ENCODE measurements around the gene LMOD2.

Gene LMOD2

DNA sequence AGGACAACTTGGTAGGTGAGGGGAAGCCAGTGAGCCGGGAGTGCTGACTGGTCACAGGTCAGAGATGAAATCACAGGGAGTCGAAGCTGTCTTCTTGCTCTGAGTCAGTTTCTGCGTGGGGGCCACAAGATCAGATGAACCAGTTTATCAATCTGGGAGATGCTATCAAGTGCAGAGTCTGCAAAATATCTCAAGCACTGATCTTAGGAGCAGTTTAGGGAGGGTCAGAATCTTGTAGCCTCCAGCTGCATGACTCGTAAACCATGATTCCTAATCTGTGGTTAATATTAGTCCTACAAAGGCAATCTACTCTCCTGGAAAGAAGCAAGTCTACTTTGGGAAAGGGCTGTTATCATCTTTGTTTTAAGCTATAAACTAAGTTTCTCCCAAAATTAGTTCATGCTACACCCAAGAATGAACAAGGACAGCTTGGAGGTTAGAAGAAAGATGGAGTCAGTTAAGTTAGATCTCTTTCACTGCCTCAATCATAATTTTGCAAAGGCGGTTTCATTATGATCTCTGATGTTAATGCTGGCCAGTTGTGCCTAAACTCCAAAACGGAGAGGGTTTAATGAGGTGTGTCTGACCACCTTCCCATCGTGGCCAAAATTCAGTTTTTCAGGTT is 8.4 kb upstream of the LMOD2 start:
- no peak overlapping the region for H3K4me3 ChIP-seq (replicated peaks in 1 of 2; ENCODE audit: low read depth in 2 of 2, low read length in 2 of 2)
- no peak for DNase-seq (ENCODE audit: low read depth in 2 of 2)
- no peak for TF ChIP-seq CTCF (IDR thresholded peaks at IDR 0.05; ENCODE audit: low read depth, low read length)

DNA sequence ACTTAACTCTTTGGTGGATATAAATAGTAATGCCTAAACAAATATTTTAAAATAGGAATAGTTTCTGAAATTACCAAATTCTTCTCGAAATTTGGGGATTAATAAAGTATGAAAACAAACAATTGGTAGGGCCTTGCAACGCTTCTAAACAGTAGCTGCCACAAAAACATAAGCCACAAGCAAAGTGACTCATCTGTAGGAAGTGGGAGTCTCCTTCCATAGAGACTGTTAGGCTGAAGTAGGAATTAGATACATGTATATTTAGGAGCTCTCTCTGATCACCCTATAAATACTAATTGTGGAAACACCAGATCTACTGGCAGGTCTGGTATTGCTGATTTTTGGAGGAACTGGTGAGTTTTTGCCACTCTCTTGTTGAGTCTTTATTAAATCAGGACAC is 5.7 kb upstream of the LMOD2 start:
- no peak overlapping the region for H3K4me3 ChIP-seq (replicated peaks in 1 of 2; ENCODE audit: low read depth in 2 of 2, low read length in 2 of 2)
- no peak for TF ChIP-seq CTCF (IDR thresholded peaks at IDR 0.05; ENCODE audit: low read depth, low read length)
- DNase-seq (ENCODE audit: low read depth in 2 of 2), result peak; percentile 50 to 63

- no peak overlapping the region for H3K4me3 ChIP-seq (replicated peaks in 1 of 2; ENCODE audit: low read depth in 2 of 2, low read length in 2 of 2)
- no peak for TF ChIP-seq CTCF (IDR thresholded peaks at IDR 0.05; ENCODE audit: low read depth, low read length)
- no peak for DNase-seq (ENCODE audit: low read depth in 2 of 2)
Observed at GRCh38 chr7:123650595-123650994, 5.1 kb upstream of the LMOD2 start.

- TF ChIP-seq CTCF (IDR thresholded peaks at IDR 0.05; ENCODE audit: low read depth, low read length), result no peak
- DNase-seq (ENCODE audit: low read depth in 2 of 2), result no peak
- no peak overlapping the region for H3K4me3 ChIP-seq (replicated peaks in 1 of 2; ENCODE audit: low read depth in 2 of 2, low read length in 2 of 2)
Observed at GRCh38 chr7:123652406-123652805, 3.3 kb upstream of the LMOD2 start.

DNA sequence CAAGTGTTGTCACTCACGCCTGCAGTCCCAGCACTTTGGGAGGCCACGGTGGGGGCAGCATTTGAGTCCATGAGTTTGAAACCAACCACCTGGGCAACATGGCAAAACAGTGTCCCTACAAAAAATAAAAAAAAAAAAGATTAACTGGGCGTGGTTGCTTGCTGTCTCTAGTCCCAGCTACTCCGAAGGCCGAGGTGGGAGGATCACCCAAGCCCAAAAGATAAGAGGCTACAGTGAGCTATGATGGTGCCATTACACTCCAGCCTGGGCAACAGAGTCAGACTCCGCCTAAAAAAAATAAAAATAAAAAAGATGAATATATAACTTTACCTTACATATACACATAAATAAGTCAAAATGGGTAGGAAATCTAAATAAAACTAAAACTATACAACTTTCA is 2.5 kb upstream of the LMOD2 start:
- DNase-seq (ENCODE audit: low read depth in 2 of 2), result no peak
- TF ChIP-seq CTCF (IDR thresholded peaks at IDR 0.05; ENCODE audit: low read depth, low read length), result no peak
- H3K4me3 ChIP-seq (replicated peaks in 1 of 2; ENCODE audit: low read depth in 2 of 2, low read length in 2 of 2), result no peak overlapping the region

DNA sequence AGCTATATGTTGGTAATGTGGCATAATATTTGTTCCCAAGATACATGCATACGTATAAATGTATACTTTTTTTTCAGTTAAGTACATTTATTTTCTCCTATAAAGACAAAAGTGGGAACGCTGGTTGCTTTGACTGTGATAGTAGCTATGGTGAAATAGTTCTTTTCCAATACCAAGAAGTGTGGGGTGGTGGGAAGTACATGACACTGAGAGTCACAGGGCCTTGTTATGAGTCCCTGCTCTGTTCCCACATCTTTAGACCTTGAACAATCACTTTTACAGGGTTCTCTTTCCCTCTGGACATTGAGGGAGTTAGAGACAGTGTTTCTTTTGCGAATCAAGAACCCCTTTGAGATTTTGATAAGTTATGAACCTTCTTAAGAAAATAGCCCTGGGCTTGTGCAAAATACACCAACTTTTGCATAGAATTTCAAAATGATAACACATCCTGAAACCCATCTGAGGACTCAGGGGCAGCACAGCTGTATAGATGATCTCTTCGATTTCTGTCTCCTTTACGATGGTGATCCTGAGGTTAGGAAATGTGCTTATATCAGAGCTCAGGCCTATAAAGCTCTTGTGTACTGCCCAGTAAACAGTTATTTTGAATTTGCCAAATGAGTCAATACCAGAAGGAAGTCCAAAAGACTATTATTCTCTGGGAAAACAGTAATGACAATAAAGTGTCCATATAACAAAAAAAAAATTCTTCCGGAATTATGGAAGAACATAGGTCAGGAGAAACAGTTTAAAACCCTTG is 1.1 kb downstream of the LMOD2 start:
- H3K4me3 ChIP-seq (replicated peaks in 1 of 2; ENCODE audit: low read depth in 2 of 2, low read length in 2 of 2), result no peak overlapping the region
- DNase-seq (ENCODE audit: low read depth in 2 of 2), result no peak
- TF ChIP-seq CTCF (IDR thresholded peaks at IDR 0.05; ENCODE audit: low read depth, low read length), result no peak
